GM12864 (cell line): ENCODE measurements around the gene THAP5.

Experiments
- DNase-seq: peaks from one replicate; pipeline ENCODE4 v3.0.0-alpha.2; 2011; ENCODE audit warnings: low read depth
- H3K4me3 ChIP-seq: 2 replicates; pipeline ENCODE4 v1.5.1; 2011; ENCODE audit warnings: mild to moderate bottlenecking, low read depth, low read length, control low read depth
- CTCF ChIP-seq: IDR thresholded peaks from 2 replicates; pipeline ENCODE4 v1.5.1; 2011; ENCODE audit warnings: low read depth, mild to moderate bottlenecking, moderate library complexity, low read length, control low read depth, inconsistent platforms; ENCODE audit errors: missing control alignments

Gene THAP5

GRCh38 chr7:108533712-108534111 is 35.8 kb downstream of the THAP5 start:
- no peak overlapping the region for H3K4me3 ChIP-seq
- DNase-seq = no peak
- TF ChIP-seq CTCF = no peak

DNA sequence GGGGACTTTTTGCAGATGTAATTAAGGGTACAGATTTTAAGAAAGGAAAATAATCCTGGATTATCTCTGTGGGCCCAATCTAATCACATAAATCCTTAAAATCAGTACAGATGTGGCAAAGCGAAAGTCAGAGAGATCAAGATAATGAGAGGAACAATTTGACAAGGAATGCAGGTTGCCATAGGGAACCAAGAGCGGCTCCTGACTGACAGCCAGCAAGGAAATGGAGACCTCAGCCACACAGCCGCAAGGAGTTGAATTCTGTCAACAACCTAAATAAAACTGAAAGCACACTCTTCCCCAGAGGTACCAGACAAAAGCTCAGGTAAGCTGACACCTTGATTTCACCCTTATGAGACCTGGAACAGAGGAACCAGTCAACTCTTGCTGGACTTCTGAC is 40.2 kb downstream of the THAP5 start:
- DNase-seq = no peak
- no peak overlapping the region for H3K4me3 ChIP-seq
- no peak for TF ChIP-seq CTCF

DNA sequence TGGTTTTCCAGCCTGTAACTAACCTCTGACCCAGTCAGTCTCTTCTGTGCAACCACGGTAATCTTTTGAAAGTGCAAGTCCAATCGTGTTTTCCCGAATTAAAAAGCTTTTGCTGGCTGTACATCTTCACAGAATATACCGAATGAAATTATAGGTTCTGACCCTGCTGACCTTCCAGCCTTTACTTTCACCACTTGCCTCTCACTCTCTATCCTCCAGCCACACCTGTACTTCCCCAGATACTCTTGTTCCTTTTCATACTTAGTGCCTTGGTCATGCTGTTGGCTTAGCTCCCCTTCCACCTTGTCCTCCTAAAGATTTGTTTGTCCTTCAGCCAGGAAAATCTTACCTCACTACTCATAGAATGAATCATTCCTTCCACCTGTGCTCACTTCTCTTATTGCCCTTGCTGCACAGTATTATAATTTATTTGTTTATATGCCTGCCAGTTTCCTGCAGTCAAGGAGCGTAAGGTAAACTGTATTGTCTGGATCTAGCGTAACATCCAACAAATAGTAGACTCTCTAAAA is 41.3 kb downstream of the THAP5 start:
- no peak for DNase-seq
- TF ChIP-seq CTCF = no peak
- no peak overlapping the region for H3K4me3 ChIP-seq

DNA sequence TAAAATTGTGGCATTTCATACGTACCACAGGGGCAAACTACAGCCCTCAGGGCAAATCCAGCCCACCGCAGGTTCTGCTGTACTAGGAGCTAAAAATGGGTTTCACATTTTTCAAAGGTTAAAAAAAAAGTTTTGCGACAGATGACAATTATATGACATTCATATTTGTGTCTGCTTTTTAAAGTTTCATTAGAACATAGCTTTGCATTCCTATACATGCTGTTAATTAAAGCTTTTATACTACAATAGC is 42.8 kb downstream of the THAP5 start:
- no peak for TF ChIP-seq CTCF
- peak overlapping the region; percentile 72 for H3K4me3 ChIP-seq
- no peak for DNase-seq

DNA sequence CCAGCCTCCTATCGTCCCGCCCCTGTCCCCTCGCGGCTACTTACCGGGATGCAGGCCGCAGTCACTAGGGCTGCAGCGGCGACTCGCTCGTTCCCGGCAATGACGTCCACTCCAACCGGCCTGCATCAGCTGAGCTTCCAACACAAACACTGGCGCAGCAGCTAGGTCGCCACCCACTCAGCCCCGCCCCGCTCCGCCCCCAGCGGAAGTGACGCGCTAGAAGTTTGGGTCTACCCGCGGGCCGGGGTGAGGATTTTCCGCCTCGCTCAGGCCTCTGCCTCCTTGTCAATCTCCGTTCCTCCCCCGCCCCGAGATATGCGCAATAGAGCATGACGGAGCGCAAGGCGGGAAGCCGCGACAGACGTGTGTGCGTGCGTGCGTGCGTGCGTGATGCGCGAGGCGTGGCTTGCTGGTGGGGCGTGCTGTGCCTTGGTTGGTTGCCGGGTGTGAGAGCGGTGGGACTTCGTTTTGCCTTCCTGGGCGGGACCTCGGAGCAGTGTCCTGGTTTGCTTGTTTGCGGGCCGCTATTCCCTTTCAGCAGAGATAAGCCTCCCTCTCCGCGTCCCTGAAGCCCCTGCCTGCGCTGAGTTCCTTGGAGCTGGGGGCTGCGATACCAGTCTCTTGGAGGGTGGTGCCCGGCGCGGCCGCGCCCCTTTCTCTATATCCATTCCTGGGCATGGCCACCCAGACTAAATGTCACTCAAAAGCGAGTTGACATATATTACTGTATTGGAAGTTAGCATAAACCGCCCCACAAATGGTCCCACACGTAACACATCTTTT is 43.3 kb downstream of the THAP5 start, which contains the start of gene PNPLA8:
Gene PNPLA8, minus strand, starts transcription at position 151 of the 783 bp plus-strand sequence. CDS start 10,644 bp downstream, outside the sequence.
- TF ChIP-seq CTCF = no peak
- DNase-seq = peak; percentile 97
- peak within 1 kb of the TSS; percentile 72 for H3K4me3 ChIP-seq

GRCh38 chr7:108525327-108525984 is 44.0 kb downstream of the THAP5 start:
- DNase-seq = no peak
- H3K4me3 ChIP-seq = peak overlapping the region; percentile 72
- no peak for TF ChIP-seq CTCF

- H3K4me3 ChIP-seq = no peak overlapping the region
- TF ChIP-seq CTCF = no peak
- DNase-seq = no peak
These were observed 46.7 kb downstream of the THAP5 start for GRCh38 chr7:108522780-108523179.
